Left kidney (tissue), 8 donors: ENCODE data around the gene KCNH3. TPM values are rescaled to one million over a fixed set of nuclear protein-coding genes. Genes with fewer than 3 reads are reported as not detected.
A peak's percentile ranks its signal among the peaks of the same experiment; 100 is the strongest.
"Not testable (repeated sequence)": the region's sequence is repeated elsewhere in the genome, so short reads cannot be mapped to it uniquely, and the experiment has no call there.

Experiments used
- DNase-seq: peaks from one replicate; pipeline ENCODE4 v3.0.0-alpha.2; 2013
- long read RNA-seq, 8 donors: transcript quantifications; one replicate each; lab custom pipeline, GENCODE V29; 2026
- polyA plus RNA-seq: library from polyadenylated mRNA; unstranded; fragments of 120-200 nt; gene quantifications from one replicate; pipeline ENCODE4 v1.2.1, GENCODE V29; 2013; ENCODE audit not compliant: insufficient read length

The KCNH3 gene, protein sequence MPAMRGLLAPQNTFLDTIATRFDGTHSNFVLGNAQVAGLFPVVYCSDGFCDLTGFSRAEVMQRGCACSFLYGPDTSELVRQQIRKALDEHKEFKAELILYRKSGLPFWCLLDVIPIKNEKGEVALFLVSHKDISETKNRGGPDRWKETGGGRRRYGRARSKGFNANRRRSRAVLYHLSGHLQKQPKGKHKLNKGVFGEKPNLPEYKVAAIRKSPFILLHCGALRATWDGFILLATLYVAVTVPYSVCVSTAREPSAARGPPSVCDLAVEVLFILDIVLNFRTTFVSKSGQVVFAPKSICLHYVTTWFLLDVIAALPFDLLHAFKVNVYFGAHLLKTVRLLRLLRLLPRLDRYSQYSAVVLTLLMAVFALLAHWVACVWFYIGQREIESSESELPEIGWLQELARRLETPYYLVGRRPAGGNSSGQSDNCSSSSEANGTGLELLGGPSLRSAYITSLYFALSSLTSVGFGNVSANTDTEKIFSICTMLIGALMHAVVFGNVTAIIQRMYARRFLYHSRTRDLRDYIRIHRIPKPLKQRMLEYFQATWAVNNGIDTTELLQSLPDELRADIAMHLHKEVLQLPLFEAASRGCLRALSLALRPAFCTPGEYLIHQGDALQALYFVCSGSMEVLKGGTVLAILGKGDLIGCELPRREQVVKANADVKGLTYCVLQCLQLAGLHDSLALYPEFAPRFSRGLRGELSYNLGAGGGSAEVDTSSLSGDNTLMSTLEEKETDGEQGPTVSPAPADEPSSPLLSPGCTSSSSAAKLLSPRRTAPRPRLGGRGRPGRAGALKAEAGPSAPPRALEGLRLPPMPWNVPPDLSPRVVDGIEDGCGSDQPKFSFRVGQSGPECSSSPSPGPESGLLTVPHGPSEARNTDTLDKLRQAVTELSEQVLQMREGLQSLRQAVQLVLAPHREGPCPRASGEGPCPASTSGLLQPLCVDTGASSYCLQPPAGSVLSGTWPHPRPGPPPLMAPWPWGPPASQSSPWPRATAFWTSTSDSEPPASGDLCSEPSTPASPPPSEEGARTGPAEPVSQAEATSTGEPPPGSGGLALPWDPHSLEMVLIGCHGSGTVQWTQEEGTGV
- 5.2 TPM for polyA plus RNA-seq
- long read RNA-seq, donor 1, result 0 reads
- long read RNA-seq, donor 2, partial matches to known transcripts, result 0 of 24 reads
- long read RNA-seq, donor 2, other reads (novel, unspliced or antisense), result 24 of 24 reads
- long read RNA-seq, donor 3, result 0 reads
- long read RNA-seq, donor 4, result 0 reads
- long read RNA-seq, donor 5, partial matches to known transcripts, result 0 of 1 reads
- long read RNA-seq, donor 5, other reads (novel, unspliced or antisense), result 0 of 1 reads
- long read RNA-seq, donor 6, partial matches to known transcripts, result 46 of 47 reads
- long read RNA-seq, donor 6, other reads (novel, unspliced or antisense), result 0 of 47 reads
- long read RNA-seq, donor 7, partial matches to known transcripts, result 0 of 3 reads
- long read RNA-seq, donor 7, other reads (novel, unspliced or antisense), result 0 of 3 reads
- long read RNA-seq, donor 8, partial matches to known transcripts, result 0 of 12 reads
- long read RNA-seq, donor 8, other reads (novel, unspliced or antisense), result 12 of 12 reads

GRCh38 chr12:49538510-49539403 lies at the start of gene KCNH3:
KCNH3 (plus strand) TSS chr12:49539030; CDS start chr12:49539417, 387 bp downstream.
- peak; percentile 68 for DNase-seq

- DNase-seq, result no peak
Observed at GRCh38 chr12:49489154-49489553, 49.7 kb upstream of the KCNH3 start.

DNA sequence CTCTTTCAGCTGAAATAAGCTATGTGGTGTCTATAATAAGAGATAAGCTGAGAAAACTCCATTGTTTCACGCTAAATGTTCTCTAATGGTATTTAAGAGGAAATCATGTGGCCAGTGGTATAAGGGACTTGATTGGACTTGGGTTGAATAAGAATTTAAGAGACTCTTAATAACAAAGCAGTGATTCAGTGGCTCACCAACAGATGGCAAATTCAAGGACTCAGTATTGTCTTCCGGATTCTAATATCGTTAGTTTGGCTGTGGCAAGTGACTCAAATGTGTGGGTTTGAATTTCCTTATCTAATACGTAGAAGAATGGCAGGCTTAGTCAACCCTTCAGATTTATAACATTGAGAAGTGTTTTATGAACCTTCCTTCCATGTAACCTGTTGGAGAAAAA lies 49.1 kb upstream of the KCNH3 start:
- DNase-seq, result no peak

- no peak for DNase-seq
Observed at GRCh38 chr12:49491823-49492222, 47.0 kb upstream of the KCNH3 start.

DNA sequence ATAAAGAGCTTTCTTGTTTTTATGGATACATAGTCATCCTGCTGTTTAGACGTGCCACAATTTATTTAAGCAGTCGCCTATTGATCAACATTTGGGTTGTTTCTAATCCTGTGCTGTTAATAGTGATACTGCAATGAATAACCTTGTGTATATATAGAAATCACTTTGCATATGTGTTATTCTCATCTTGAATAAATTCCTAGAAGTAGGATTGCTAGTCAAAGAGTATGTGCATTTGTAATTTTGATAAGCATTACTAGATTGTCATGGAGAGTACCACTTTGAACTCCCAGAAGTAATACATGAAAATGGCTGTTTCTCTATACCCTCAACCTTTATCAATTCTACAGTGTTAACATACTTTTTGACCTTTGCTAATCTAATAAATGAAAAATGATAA lies 44.9 kb upstream of the KCNH3 start:
- DNase-seq, result no peak

GRCh38 chr12:49496417-49497360 lies 42.1 kb upstream of the KCNH3 start:
- DNase-seq, result no peak

- no peak for DNase-seq
Observed at GRCh38 chr12:49501895-49502294, 36.9 kb upstream of the KCNH3 start.

DNA sequence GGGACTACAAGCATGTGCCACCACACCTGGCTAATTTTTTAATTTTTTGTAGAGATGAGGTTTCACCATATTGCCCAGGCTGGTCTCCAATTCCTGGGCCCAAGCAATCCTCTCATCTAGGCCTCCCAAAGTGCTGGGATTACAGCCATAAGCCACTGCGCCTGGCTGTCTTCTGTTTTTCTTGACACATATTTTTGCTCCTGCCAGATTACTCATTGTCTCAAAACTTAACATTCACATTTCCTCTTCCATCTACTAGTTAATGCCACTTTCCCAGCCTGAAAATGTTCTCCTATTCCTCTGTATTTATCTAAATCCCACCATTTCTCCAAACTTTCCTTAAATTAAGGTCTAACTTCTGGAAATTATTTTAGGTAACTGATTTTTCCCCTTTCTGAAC lies 36.2 kb upstream of the KCNH3 start:
- DNase-seq, result no peak

GRCh38 chr12:49503674-49504180 lies 35.1 kb upstream of the KCNH3 start:
- DNase-seq, result peak; percentile 29

DNA sequence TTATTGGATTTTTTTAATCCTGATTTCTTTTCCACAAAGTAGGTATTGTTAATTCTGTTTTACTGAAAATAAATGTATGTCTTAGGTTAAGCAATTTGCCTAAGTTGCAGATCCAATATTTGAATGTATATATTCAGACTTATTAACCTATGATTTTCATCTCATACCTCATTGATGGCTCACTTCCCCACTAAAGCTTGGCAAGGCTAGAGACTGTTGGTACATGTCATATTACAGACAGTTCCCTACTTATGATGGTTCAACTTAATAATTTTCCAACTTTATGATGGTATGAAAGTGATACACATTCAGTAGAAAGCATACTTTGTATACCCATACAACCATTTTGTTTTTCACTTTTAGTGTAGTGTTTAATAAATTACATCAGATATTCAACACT lies 33.2 kb upstream of the KCNH3 start:
- no peak for DNase-seq

GRCh38 chr12:49507139-49507538 lies 31.7 kb upstream of the KCNH3 start:
- DNase-seq, result no peak

DNA sequence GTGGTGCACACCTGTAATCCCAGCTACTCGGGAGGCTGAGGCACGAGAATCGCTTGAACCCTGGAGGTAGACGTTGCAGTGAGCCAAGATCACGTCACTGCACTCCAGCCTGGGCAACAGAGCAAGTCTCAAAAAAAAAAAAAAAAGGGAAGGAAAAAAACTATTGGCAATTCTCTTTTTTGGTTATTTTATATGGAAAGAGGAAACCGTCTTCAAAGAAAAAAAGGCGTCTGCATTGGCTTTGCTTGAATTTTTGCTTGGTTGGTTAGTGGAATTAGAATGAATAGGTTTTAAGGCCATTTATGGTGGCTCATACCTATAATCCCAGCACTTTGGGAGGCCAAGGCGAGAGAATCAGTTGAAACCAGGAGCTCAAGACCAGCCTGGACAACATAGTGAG lies 29.1 kb upstream of the KCNH3 start:
- not testable (repeated sequence) for DNase-seq

GRCh38 chr12:49511410-49511809 lies 27.4 kb upstream of the KCNH3 start:
- no peak for DNase-seq

DNA sequence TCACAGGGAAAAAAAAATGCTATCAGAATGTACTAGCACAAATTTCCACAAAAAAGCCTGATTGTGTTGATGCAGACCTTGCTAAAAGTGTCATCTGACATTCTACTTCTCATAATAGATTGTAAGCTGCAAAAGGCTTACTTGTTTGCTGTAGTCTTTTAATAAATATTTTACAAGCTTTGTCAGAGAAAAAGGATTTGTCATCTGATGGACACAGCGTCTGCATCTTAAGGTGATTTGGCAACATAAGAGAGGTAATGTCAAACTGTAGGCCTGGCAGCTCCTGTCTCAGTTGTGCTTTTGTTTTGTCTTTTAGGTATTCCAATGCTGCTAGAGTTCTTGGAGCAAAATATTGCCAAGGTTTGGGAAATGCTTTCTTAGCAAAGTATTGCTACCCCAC lies 26.3 kb upstream of the KCNH3 start:
- no peak for DNase-seq

DNA sequence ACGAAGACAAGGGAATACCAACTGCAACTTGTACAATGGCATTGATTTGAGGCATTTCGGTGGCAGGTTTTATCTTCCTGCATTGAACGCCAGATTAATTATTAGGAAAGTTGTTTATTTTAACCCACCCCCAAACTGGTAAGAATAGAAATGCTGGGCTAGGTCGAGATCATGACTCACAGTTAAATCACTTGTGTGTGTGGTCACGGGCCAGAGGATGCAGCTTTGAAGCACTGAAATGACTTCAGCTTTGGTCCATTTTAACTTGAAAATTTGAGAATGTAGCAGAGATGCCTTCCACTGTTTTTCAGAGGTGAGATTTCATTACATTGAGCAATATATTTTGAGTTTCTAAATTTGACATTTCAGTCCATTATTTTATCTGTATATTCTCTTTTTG lies 23.6 kb upstream of the KCNH3 start:
- no peak for DNase-seq

DNA sequence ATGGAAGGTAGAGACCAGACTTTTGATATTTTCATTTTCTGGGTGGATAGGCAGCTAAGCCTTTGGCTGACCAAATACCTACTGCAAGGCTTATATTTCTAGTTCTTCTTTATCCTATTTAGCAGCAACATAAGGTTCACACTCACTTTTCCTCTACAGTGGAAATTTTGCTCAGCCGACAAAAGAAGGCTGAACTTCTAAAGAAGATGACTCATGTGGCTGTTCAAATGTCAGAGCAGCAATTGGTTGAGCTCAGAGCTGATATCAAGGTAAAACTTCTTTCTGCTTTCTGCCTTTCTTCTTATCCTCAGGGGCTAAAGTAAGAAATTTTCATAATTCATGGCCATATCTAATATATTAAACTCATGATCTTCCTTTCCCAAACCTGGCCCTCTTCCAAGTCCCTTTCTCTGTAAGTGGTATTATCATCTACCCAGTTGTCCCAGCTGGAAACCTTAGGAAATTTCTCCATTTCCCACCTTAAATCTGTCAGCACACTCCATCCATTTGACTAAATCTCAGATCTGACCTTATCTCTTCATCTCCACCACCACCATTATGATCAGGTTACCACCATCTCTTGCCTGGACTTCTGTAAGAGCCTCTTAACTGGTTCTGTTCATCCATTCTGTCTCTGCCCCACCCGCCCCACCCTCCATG lies 19.8 kb upstream of the KCNH3 start:
- no peak for DNase-seq

GRCh38 chr12:49519574-49519936 lies 19.3 kb upstream of the KCNH3 start:
- DNase-seq, result no peak

DNA sequence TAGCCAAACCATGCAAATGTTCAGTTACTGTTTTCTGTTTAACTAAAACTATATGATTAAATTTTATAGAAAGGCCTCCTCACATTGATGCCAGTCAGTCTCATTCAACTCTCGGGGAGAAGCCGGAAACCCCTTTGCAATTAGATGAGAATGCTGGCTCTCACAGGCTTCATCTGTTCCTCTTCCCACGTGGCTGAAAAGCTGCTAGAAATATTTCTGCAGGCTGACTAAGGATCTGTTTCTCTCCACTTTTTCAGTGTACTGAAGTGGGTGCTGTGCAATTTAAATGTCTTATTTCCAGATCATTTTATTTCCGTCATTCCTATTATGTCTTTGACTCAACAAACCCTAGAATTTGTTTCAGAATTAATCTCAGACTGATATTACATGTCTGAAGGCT lies 17.4 kb upstream of the KCNH3 start:
- DNase-seq, result no peak
